Skeletal muscle cell (primary cell): Measurements from ENCODE around the gene CDH8.
A peak's percentile ranks its signal among the peaks of the same experiment; 100 is the strongest.

Experiments used
- DNase-seq: peaks from one replicate; pipeline ENCODE4 v3.0.0-alpha.2; 2010; ENCODE audit warnings: low read depth
- H3K4me3 ChIP-seq: 2 replicates; pipeline ENCODE4 v1.5.1; 2011; ENCODE audit warnings: low read depth, mild to moderate bottlenecking, control low read depth, low read length, moderate library complexity

Gene CDH8

GRCh38 chr16:62035115-62036092, 834 bp downstream of the CDH8 start:
- H3K4me3 ChIP-seq: peak overlapping the region; percentile 12

GRCh38 chr16:62034231-62035114, 1.8 kb downstream of the CDH8 start:
- H3K4me3 ChIP-seq: peak overlapping the region; percentile 22
- no peak for DNase-seq

More at GRCh38 chr16:62035115-62036092, 834 bp downstream of the CDH8 start:
- no peak for DNase-seq

- no peak overlapping the region for H3K4me3 ChIP-seq
Measured at GRCh38 chr16:62033065-62033464, 3.2 kb downstream of the CDH8 start.

GRCh38 chr16:62029947-62030346, 6.3 kb downstream of the CDH8 start:
- H3K4me3 ChIP-seq: no peak overlapping the region
- no peak for DNase-seq

More at GRCh38 chr16:62033065-62033464, 3.2 kb downstream of the CDH8 start:
- no peak for DNase-seq

GRCh38 chr16:62022688-62023087, 13.6 kb downstream of the CDH8 start:
- no peak overlapping the region for H3K4me3 ChIP-seq
- DNase-seq: no peak

GRCh38 chr16:62021161-62021581, 15.1 kb downstream of the CDH8 start:
- DNase-seq: no peak
- no peak overlapping the region for H3K4me3 ChIP-seq

GRCh38 chr16:62020681-62021080, 15.6 kb downstream of the CDH8 start:
- H3K4me3 ChIP-seq: no peak overlapping the region

GRCh38 chr16:62019851-62020250, 16.4 kb downstream of the CDH8 start:
- H3K4me3 ChIP-seq: no peak overlapping the region
- DNase-seq: no peak

More at GRCh38 chr16:62020681-62021080, 15.6 kb downstream of the CDH8 start:
- DNase-seq: no peak

- DNase-seq: no peak
- no peak overlapping the region for H3K4me3 ChIP-seq
Measured at GRCh38 chr16:62018301-62019060, 17.8 kb downstream of the CDH8 start.

- H3K4me3 ChIP-seq: no peak overlapping the region
- DNase-seq: no peak
Measured at GRCh38 chr16:62014319-62014923, 21.8 kb downstream of the CDH8 start.

- no peak for DNase-seq
- no peak overlapping the region for H3K4me3 ChIP-seq
Measured at GRCh38 chr16:62010186-62010585, 26.1 kb downstream of the CDH8 start.

- H3K4me3 ChIP-seq: no peak overlapping the region
- DNase-seq: no peak
Measured at GRCh38 chr16:61998460-61998859, 37.8 kb downstream of the CDH8 start.

GRCh38 chr16:61993108-61993507, 43.1 kb downstream of the CDH8 start:
- DNase-seq: no peak

GRCh38 chr16:61987474-61988012, 48.7 kb downstream of the CDH8 start:
- DNase-seq: no peak
- H3K4me3 ChIP-seq: no peak overlapping the region

More at GRCh38 chr16:61993108-61993507, 43.1 kb downstream of the CDH8 start:
- H3K4me3 ChIP-seq: no peak overlapping the region

- H3K4me3 ChIP-seq: no peak overlapping the region
- no peak for DNase-seq
Measured at GRCh38 chr16:61969077-61969382, 67.2 kb downstream of the CDH8 start.

GRCh38 chr16:61968242-61969076, 67.8 kb downstream of the CDH8 start:
- H3K4me3 ChIP-seq: no peak overlapping the region
- DNase-seq: no peak

GRCh38 chr16:61957075-61957855, 79.0 kb downstream of the CDH8 start:
- no peak for DNase-seq
- no peak overlapping the region for H3K4me3 ChIP-seq
